Large intestine (tissue), 3 donors: Measurements from ENCODE around the gene CNOT1. TPM values are rescaled to one million over a fixed set of nuclear protein-coding genes. Genes with fewer than 3 reads are reported as not detected.
"Not testable (repeated sequence)": the region's sequence is repeated elsewhere in the genome, so short reads cannot be mapped to it uniquely, and the experiment has no call there.

ENCODE experiments used
- DNase-seq, 2 donors: peaks; one replicate each; pipeline versions ENCODE4 v3.0.0 to v3.0.0-alpha.2; 2013
- H3K27ac ChIP-seq: one replicate; pipeline ENCODE4 v1.5.1; 2013; ENCODE audit warnings: low read length
- H3K27me3 ChIP-seq: 2 replicates; pipeline ENCODE4 v1.6.1; 2013; ENCODE audit warnings: low read length; ENCODE audit not compliant: control insufficient read depth, insufficient read depth
- H3K36me3 ChIP-seq: 2 replicates; pipeline ENCODE4 v1.6.1; 2013; ENCODE audit warnings: low read length; ENCODE audit not compliant: control insufficient read depth, insufficient read depth
- H3K4me1 ChIP-seq: one replicate; pipeline ENCODE4 v1.6.1; 2013; ENCODE audit warnings: low read length; ENCODE audit not compliant: control insufficient read depth, insufficient read depth
- H3K4me3 ChIP-seq: one replicate; pipeline ENCODE4 v1.5.1; 2013; ENCODE audit warnings: low read length
- H3K9me3 ChIP-seq: one replicate; pipeline ENCODE4 v1.6.1; 2013; ENCODE audit warnings: mild to moderate bottlenecking, low read depth, low read length, moderate library complexity; ENCODE audit not compliant: control insufficient read depth
- WGBS: methylation state at CpG from one replicate; pipeline ENCODE4 v1.1.5; 2013; ENCODE audit warnings: low lambda C conversion rate; ENCODE audit not compliant: insufficient coverage; 5-methylcytosine and 5-hydroxymethylcytosine counted together
- polyA plus RNA-seq: library from polyadenylated mRNA; unstranded; fragments of 120-200 nt; gene quantifications from one replicate; pipeline ENCODE4 v1.2.1, GENCODE V29; 2013

Gene CNOT1
- polyA plus RNA-seq, 1 donor, result 171 TPM

DNA sequence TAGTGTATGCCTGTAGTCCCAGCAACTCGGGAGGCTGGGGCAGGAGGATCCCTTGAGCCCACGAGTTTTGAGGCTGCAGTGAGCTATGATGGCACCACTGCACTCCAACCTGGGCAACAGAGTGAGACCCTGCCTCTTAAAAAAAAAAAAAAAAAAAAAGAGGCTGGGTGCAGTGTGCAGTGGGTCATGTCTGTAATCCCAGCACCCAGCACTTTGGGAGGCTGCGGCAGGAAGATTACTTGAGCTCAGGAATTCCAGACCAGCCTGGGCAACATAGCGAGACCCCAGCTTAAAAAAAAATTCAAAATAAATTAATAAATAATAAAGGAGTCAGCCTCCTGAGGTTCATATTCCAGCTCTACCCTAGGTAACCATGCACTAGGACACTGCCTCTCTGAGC lies 9.6 kb upstream of the CNOT1 start:
- no peak for DNase-seq
- WGBS, result no CpG with 5 or more reads among the region's 4 CpGs
- Histone ChIP-seq H3K4me1 (peaks cover 23% of the 10 kb centered on the region), H3K4me3 (no peak overlapping the region), H3K27ac (no peak overlapping the region), H3K36me3 (no peaks in the 10 kb centered on the region), H3K9me3 (no peaks in the 10 kb centered on the region), H3K27me3 (no peaks in the 10 kb centered on the region)

DNA sequence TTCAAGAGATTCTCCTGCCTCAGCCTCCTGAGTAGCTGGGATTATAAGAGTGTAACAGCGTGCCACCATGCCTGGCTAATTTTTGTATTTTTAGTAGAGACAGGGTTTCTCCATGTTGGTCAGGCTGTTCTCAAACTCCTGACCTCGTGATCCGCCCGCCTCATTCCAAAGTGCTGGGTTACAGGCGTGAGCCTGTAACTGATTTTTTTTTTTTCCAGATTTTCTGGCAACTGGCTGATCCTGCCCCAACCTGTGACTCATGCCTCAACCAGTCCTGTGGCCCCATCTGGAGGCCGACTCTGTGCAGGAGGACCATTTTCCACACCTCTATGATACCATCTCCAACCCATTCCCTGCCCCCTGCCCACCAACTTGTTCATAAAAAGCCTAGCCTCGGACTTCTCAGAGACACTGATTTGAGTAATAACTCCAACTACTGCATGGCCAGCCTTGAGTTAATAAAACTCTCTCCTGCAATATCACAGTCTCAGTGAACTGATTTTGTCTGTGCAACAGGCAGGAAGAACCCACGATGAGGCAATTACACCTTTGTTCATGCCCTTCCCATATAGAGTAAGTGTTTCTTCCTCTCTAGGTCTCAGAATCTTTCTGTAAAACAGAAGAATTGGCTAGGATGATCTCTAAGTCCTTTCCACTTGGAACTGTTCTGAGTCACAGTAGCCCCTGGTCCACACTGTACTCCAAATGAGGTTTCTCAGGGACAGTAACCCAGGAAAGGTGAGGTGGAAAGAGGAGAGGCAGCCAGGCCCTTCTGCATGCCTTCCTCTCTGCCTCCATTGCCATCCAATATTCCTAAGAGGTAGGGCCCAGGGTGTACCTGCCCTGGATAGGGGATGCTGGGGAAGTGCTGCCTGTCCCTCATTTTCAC lies 8.8 kb upstream of the CNOT1 start:
- H3K9me3 ChIP-seq, result no peaks in the 10 kb centered on the region
- no peaks in the 10 kb centered on the region for H3K36me3 ChIP-seq
- no peaks in the 10 kb centered on the region for H3K27me3 ChIP-seq
- no CpG with 5 or more reads among the region's 8 CpGs for WGBS
- no peak overlapping the region for H3K27ac ChIP-seq
- H3K4me3 ChIP-seq, result no peak overlapping the region
- peak; percentile 40 to 58 for DNase-seq
- peaks cover 25% of the 10 kb centered on the region for H3K4me1 ChIP-seq

DNA sequence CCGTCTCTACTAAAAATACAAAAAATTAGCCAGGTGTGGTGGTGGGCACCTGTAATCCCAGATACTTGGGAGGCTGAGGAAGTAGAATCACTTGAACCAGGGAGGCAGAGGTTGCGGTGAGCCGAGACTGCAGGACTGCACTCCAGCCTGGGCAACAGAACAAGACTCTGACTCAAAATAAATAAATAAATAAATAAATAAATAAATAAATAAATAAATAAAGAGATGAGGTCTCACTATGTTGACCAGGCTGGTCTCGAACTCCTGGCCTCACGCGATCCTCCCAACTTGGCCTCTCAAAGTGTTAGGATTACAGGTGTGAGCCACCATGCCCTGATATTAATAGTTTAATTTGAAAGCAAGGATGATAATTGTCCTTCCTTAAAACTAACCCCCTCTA lies 7.4 kb upstream of the CNOT1 start:
- H3K36me3 ChIP-seq, H3K27me3 ChIP-seq, H3K4me3 ChIP-seq, DNase-seq, H3K9me3 ChIP-seq, H3K27ac ChIP-seq: not testable (repeated sequence)
- peaks cover 25% of the 10 kb centered on the region for H3K4me1 ChIP-seq
- no CpG with 5 or more reads among the region's 6 CpGs for WGBS

DNA sequence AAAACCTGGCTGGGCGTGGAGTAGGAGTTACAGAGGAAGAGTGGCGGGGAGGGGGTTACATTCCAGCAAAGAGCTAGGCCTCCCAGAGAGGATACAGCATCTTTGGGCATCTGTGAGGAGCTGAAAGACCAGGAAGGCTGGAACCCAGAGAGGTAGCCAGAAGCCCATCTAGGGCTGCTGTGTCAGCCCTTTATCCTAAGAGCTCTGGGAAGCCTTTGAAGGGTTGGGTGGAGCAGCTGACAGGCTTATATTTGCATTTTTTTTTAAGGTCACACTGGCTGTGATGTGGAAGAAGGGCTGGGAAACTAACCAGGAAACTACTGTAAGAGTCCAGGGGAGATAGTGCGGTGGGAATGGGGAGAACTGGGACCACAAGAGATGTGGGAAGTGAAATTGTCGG lies 6.8 kb upstream of the CNOT1 start:
- H3K36me3 ChIP-seq, result no peaks in the 10 kb centered on the region
- WGBS, result 60% methylated on average over 2 of the region's 4 CpGs
- H3K27me3 ChIP-seq, result no peaks in the 10 kb centered on the region
- no peak overlapping the region for H3K27ac ChIP-seq
- H3K9me3 ChIP-seq, result no peaks in the 10 kb centered on the region
- peaks cover 25% of the 10 kb centered on the region for H3K4me1 ChIP-seq
- H3K4me3 ChIP-seq, result no peak overlapping the region
- peak; percentile 23 to 49 for DNase-seq

DNA sequence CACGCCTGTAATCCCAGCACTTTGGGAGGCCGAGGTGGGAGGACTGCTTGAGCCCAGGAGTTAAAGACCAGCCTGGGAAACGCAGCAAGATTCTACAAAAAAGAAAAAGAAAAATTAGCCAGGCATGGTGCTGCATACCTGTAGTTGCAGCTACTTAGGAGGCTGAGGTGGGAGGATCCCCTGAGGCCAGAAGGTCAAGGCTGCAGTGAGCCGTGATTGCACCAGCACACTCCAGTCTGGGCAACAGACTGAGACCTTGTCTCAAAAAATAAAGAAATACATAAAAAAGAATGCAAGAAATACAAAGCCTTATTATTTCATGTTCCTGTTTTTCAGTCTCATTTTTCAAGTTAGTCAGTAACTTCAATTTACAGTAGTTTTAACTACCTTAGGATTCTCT lies 5.9 kb upstream of the CNOT1 start:
- Histone ChIP-seq H3K4me3 (no peak overlapping the region), H3K36me3 (no peaks in the 10 kb centered on the region), H3K27me3 (no peaks in the 10 kb centered on the region), H3K27ac (peak overlapping the region; percentile 5), H3K4me1 (peaks cover 25% of the 10 kb centered on the region), H3K9me3 (no peaks in the 10 kb centered on the region)
- 100% methylated on average over 1 of the region's 4 CpGs for WGBS
- no peak for DNase-seq

DNA sequence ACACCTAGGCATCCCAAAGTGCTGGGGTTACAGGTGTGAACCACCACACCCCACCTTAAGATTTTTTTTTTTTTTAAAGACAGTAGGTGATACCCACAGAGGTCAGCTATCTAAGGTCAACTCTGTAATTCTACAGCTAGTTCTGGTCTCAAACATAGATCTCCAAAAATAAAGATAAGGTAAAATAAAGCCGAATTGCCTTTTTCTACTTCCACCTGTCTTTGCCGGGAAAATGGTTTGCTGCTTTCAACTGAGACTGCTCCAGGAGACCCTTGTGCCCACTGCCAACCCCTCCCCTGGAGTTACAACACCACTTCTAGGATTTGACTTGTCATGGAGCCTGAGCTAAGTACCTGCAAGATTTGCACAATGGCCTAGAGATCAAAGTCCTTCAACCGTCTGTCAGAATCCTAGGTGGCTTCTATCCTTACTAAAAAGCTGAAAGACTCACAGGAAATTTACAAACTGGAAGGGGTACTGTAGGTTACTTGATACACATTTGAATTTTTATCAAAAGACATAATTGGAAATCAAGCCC lies 4.7 kb upstream of the CNOT1 start:
- Histone ChIP-seq H3K27me3 (no peaks in the 10 kb centered on the region), H3K4me1 (peaks cover 25% of the 10 kb centered on the region), H3K36me3 (no peaks in the 10 kb centered on the region), H3K9me3 (no peaks in the 10 kb centered on the region), H3K4me3 (no peak overlapping the region), H3K27ac (peak overlapping the region; percentile 68)
- WGBS, result no CpG with 5 or more reads among the region's 3 CpGs
- DNase-seq, result peak; percentile 83 to 87

DNA sequence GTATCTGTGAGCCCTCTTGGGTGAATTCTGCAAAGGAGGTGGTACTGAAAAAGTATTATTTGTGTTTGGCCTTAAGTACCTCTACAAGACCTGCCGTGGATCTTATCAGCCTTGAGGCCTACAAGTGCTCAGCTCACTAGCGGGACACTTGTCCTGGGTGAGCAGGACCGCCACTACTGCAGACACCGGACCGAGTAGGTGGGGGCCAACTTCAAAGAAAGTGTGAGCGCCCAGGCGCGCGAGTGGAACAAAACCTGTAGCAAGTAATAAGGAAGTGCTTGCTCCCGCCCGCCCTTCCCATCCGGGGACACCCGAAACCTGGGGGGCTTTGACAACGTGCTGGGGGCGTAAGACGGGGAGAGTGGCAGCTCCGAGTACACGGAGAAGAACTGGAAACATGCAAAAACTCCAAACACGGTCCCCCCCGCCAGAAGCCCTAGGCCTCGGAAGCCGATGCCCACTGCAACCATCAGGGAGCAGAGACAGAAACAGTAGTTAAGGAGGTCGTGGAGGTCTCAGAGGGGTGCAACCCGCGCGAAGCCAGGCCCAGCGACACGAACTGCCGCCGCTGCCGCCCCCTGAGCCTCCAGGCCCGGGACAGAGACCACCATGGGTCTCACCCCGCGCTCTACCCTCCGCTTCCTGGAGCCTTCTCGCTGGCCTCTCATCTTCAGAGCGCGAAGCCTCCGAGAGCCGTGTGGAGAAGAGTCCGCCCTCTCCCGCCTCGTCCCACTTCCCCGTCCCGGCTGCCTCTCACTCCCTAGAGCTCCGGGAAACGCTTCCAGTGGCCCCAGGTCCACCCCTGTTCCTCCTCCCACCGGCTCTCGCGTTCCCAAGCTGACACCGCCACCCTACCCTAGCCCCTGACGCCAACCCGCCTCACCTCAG lies 537 bp downstream of the CNOT1 start:
- no CpG with 5 or more reads among the region's 53 CpGs for WGBS
- H3K9me3 ChIP-seq, result no peaks in the 10 kb centered on the region
- H3K4me1 ChIP-seq, result peaks cover under 1% of the 10 kb centered on the region

DNA sequence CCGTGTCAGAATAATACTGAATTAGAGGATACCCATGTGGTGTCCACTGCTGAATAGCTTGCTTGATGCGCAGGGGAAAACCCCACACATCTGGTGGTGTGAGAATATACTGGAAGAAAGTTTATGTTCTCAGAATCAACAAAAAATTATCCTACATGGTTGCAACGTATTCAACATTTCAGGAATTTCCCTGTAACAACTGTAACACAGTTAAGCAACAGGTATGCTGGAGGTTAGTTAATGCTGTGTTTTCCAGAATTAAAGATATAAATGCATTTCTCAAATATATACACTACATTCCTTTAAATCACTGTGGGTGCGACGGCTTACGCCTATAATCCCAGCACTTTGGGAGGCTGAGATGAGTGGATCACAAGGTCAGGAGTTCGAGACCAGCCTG lies 5.4 kb downstream of the CNOT1 start:
- no peak overlapping the region for H3K27ac ChIP-seq
- DNase-seq, result no peak
- H3K36me3 ChIP-seq, result peaks cover 37% of the 10 kb centered on the region
- no CpG with 5 or more reads among the region's 7 CpGs for WGBS
- H3K4me3 ChIP-seq, result no peak overlapping the region
- H3K9me3 ChIP-seq, result no peaks in the 10 kb centered on the region
- H3K4me1 ChIP-seq, result peaks cover 2% of the 10 kb centered on the region
- no peaks in the 10 kb centered on the region for H3K27me3 ChIP-seq

More for the DNA sequence above, 537 bp downstream of the CNOT1 start:
- peak overlapping the region; percentile 87 for H3K27ac ChIP-seq
- peaks cover 8% of the 10 kb centered on the region for H3K36me3 ChIP-seq
- DNase-seq, result peak; percentile 45 to 75
- H3K4me3 ChIP-seq, result peak overlapping the region; percentile 89
- H3K27me3 ChIP-seq, result no peaks in the 10 kb centered on the region

DNA sequence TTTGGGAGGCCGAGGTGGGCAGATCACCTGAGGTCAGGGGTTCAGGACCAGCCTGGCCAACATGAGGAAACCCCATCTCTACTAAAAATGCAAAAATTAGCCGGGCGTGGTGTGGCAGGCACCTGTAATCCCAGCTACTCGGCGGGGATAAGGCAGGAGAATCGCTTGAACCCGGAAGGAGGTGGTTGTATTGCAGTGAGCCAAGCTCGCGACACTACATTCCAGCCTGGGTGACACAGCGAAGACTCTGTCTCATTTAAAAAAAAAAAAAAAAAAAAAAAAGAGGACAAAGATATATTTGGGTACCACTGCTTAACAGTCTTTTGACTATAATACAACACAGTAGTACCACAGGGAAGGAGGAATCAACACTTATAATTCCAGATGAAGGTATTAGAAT lies 9.2 kb downstream of the CNOT1 start:
- no peak for DNase-seq
- Histone ChIP-seq H3K27ac (no peak overlapping the region), H3K36me3 (peaks cover 60% of the 10 kb centered on the region), H3K4me3 (no peak overlapping the region), H3K9me3 (no peaks in the 10 kb centered on the region), H3K4me1 (peaks cover 2% of the 10 kb centered on the region), H3K27me3 (no peaks in the 10 kb centered on the region)
- no CpG with 5 or more reads among the region's 10 CpGs for WGBS

DNA sequence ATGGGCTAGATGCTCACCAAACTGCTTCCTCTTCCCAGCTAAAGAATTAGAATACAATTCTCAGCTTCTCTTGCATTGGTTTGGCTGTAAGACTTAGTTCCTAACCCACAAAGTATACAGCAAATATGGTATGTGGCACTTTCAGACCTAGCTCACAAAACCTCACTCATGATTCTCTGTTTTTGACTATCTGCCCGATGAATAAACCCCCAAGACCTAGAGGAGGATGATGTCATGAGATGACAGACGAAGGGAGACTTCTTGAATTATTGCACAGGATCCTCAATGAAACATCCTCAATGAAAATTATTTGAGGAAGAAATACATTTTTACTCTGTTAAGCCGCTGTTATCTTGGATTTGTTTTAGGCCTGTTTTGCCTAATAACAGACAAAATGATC lies 14.3 kb downstream of the CNOT1 start:
- Histone ChIP-seq H3K27me3 (no peaks in the 10 kb centered on the region), H3K36me3 (peaks cover 52% of the 10 kb centered on the region), H3K4me3 (no peak overlapping the region), H3K9me3 (no peaks in the 10 kb centered on the region), H3K4me1 (no peaks in the 10 kb centered on the region), H3K27ac (no peak overlapping the region)
- WGBS, result no CpG with 5 or more reads among the region's 3 CpGs
- no peak for DNase-seq
